Cerebellar nuclear complex (tissue), 1 donor: Measurements from ENCODE around the gene SKIC2.

Experiments
- DNase-seq, 2 experiments: peaks; one replicate each; lab custom pipeline; 2025; lab: John Stamatoyannopoulos, UW

The SKIC2 gene

DNA sequence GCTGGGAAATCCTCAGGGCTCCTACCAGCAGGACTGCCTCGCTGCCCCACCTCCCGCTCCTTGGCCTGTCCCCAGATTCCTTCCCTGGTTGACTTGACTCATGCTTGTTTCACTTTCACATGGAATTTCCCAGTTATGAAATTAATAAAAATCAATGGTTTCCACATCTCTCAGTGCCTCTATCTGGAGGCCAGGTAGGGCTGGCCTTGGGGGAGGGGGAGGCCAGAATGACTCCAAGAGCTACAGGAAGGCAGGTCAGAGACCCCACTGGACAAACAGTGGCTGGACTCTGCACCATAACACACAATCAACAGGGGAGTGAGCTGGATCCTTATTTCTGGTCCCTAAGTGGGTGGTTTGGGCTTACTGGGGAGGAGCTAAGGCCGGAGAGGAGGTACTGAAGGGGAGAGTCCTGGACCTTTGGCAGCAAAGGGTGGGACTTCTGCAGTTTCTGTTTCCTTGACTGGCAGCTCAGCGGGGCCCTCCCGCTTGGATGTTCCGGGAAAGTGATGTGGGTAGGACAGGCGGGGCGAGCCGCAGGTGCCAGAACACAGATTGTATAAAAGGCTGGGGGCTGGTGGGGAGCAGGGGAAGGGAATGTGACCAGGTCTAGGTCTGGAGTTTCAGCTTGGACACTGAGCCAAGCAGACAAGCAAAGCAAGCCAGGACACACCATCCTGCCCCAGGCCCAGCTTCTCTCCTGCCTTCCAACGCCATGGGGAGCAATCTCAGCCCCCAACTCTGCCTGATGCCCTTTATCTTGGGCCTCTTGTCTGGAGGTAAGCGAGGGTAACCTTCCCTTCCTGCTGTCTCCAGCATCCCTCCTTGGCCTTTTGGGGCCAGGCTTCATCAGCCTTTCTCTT is 13.2 kb upstream of the SKIC2 start, which contains the start of gene CFB:
TSS of gene CFB (plus strand) at position 589 of the 863 bp plus-strand sequence. CDS start at position 716, 127 bp downstream.
- no peak for DNase-seq

DNA sequence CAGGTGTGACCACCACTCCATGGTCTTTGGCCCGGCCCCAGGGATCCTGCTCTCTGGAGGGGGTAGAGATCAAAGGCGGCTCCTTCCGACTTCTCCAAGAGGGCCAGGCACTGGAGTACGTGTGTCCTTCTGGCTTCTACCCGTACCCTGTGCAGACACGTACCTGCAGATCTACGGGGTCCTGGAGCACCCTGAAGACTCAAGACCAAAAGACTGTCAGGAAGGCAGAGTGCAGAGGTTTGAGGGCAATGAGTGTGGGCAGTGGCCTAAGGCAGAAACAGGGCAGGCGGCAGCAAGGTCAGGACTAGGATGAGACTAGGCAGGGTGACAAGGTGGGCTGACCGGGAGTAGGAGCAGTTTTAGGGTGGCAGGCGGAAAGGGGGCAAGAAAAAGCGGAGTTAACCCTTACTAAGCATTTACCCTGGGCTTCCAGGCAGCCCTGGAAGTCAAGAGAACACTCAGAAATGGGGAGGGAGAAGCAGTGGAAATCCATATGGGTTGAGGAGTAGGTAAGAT is 12.5 kb upstream of the SKIC2 start:
- DNase-seq, result no peak

DNA sequence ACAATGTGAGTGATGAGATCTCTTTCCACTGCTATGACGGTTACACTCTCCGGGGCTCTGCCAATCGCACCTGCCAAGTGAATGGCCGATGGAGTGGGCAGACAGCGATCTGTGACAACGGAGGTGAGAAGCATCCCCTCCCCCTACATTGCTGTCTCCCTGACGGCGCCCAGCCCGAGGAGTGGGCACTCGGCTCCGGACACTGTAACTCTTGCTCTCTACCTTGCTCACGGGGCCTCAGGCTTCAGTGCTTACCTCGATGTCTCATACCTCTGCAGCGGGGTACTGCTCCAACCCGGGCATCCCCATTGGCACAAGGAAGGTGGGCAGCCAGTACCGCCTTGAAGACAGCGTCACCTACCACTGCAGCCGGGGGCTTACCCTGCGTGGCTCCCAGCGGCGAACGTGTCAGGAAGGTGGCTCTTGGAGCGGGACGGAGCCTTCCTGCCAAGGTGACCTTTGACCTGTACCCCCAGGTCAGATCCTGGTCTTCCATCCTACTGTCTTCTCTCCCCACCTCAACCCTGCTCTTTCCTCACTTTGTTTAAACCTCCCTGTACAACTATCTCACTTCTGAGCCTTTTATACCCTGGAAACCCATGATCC is 11.8 kb upstream of the SKIC2 start:
- no peak for DNase-seq

DNA sequence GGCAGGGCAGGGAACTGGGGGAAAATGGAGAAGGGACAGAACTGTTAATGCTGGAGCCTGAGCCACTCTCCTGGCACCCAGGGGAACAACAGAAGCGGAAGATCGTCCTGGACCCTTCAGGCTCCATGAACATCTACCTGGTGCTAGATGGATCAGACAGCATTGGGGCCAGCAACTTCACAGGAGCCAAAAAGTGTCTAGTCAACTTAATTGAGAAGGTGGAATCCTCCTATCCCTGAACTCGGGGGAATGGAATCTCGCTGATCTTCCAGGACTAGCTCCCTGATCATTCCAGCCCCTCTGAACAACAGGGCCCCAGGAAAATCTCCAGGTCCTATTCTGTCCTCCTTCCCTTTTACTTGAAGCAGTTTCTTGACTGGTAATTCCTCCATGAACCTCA is 11.1 kb upstream of the SKIC2 start:
- no peak for DNase-seq

DNA sequence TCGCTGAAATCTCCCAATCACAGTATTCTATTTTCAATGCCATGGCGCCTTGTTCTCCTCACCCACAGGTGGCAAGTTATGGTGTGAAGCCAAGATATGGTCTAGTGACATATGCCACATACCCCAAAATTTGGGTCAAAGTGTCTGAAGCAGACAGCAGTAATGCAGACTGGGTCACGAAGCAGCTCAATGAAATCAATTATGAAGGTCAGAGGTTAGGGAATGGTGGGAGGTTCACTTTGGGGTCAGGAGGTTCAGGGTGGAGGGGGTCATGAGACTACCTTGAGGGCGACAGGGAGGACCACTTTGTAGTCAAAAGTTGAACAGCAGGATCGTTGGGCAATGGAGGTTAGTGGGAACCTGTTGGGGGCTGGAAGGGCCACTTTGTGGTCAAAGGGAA is 10.7 kb upstream of the SKIC2 start:
- no peak for DNase-seq

DNA sequence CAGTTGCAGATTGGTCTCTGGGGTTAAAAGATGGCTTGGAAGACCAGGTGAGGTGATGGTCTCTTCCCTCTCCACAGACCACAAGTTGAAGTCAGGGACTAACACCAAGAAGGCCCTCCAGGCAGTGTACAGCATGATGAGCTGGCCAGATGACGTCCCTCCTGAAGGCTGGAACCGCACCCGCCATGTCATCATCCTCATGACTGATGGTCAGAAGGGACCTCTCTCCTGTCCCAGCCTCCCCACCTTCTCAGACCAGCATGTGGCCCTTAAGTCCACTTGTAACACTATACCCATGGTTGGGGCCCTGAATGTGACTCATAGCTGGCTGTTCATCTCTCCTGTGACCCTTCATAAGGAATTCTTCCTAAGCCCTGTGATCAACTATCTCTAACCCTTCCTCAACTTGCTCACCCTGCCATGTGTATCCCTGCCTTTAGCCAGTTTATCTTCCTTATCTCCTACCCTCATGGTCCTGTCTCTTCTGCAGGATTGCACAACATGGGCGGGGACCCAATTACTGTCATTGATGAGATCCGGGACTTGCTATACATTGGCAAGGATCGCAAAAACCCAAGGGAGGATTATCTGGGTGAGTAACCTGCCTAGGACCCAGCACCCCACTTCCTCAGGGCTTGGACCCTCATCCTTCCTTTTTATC is 10.1 kb upstream of the SKIC2 start:
- no peak for DNase-seq

DNA sequence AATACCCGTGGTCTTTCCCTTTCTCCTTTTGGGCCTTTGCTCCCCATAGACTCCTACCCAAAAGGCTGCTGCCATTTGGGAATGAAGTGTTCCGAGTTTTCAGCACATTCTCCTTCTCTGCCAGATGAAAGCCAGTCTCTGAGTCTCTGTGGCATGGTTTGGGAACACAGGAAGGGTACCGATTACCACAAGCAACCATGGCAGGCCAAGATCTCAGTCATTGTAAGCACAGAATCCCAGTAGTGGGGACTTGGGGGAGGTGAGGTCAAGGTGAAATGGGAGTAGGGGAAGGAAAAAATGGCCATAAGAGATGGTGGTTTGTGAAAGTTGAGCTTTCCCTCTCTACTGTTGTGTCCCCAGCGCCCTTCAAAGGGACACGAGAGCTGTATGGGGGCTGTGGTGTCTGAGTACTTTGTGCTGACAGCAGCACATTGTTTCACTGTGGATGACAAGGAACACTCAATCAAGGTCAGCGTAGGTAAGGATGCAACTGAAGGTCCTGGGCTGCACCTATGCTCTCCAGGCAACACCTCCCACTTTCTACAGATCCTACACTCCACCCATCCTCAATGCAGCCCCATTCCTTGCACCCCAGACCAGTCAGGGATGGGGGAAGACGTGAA is 8.9 kb upstream of the SKIC2 start:
- DNase-seq, result no peak

DNA sequence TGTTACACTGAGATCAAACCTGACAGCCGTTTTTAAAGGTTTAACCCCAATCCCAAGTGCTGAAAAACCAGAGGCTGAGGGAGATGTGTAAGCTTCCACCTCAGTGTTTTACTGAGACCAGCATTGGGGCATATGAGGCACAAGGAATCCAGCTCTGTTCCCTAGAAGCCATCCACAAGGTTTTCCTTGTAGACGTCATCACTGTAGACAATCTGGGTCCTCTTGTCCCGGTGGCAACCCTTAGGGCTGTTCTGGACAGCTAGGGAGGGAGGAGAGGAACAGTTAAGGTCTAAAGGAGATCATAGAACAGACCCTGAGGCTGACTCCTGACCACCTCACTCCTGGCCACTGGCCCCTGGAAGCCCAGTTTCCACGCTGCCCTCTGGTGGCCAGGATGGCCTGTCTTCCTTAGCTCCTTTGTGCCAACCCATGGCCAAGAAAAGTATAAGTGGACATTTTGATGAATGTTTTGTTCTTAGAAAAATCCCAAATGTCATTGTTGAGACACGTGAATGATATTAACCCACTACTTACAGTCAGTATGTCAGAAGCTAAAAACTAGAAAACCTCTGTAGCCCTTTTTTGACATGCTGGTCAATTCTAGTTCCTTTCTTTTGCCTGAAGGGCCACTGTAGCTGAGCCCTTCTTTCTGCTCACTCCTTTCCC is 6.7 kb upstream of the SKIC2 start:
- no peak for DNase-seq

DNA sequence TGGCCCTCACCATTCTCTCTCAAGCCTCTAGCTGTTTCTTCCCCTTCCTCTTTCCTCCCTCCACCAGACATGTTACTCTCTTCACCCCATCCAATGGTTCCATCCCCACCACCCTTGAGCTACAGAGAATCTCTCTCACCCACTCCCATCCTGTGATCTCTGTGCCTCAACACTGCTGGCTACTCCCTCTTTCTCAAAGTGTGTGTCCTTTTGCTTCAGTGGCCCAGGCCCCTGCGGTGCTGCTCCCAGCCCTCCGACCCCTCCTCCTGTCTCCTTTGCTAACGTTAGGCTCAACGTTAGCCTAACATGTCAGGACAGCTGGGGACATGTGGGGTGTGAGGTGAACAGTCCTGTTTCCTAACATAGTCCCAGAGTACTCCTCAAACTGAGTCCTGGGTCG is 6.1 kb upstream of the SKIC2 start:
- no peak for DNase-seq

DNA sequence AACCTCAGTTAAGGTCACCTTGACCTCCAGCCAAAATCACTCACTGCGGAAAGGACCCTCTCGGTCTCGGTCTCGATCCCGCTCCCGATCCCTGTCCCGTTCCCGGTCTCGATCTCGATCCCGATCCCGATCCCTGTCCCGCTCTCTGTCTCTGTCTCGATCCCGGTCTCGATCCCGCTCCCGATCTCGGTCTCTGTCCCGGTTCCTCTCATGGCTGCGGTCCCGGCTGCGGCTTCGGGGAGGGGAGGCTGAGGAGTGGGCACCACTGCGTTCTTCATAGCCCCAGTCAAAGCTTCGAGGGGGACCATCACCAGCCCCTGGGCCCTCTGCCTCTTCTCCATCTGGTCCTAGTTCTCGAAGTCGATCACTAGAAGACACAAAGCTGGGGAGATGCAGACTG is 4.5 kb upstream of the SKIC2 start:
- DNase-seq, result no peak

DNA sequence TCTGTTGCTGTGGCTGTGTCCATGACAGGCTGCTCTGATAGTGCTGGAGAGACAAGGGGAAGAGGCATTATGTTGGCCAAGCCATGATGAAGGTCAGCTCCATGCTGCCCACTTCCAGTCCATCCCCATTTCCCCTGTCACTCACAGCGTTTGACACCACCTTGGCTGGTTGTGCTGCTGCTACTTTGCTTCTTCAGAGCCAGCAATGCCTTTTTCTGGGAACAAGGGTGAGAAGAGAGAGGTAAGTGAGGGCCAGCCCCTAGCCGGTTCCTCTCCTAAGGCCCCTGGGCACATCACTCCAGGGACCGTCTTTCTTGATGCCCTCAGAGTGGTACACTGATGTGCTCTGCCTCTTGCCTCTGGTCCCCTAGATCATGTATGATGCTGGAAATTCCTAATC is 2.2 kb upstream of the SKIC2 start:
- no peak for DNase-seq

DNA sequence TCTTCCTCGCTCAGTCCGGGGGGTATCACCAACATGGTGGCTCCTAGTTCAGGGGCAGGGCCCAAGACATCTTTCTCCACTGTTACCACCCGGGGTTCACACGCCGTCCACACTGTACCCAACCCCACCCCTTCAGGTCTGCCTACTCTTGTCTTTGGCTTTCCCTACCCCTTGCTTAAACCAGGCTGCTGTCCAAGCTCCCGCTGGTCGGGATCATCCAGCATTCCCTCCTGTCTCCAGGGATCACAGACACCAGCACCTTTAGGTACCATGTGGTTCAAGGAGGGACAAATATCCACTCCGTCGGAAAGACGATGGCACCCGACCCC is 599 bp upstream of the SKIC2 start:
- DNase-seq, result no peak

DNA sequence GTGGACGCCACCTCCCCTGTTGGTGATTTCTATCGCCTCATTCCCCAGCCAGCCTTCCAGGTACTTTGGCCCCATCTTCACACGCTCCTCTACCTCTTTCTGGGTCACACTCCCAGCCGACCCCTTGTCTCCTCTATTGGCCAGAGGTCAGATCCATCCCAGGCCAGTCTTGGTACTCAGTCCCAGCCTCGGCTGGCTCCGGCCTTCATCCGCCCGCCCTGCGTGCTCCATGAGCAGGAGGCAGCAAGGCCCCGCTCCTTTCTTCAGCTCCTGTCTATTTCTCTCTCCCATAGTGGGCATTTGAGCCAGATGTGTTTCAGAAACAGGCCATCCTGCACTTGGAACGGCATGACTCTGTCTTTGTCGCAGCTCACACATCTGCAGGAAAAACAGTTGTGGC is 2.6 kb downstream of the SKIC2 start:
- DNase-seq, result no peak

DNA sequence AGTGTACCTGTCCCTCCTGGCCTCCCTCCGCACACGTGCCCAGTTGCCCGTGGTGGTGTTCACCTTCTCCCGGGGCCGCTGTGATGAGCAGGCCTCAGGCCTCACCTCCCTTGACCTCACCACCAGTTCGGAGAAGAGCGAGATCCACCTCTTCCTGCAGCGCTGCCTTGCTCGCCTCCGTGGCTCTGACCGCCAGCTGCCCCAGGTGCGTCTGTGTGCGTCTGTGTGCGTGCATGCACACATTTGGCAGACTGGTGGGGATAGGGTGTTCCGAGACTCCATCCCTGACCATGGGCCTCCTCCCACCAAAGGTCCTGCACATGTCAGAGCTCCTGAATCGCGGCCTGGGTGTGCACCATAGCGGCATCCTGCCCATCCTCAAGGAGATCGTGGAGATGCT is 4.9 kb downstream of the SKIC2 start:
- no peak for DNase-seq

DNA sequence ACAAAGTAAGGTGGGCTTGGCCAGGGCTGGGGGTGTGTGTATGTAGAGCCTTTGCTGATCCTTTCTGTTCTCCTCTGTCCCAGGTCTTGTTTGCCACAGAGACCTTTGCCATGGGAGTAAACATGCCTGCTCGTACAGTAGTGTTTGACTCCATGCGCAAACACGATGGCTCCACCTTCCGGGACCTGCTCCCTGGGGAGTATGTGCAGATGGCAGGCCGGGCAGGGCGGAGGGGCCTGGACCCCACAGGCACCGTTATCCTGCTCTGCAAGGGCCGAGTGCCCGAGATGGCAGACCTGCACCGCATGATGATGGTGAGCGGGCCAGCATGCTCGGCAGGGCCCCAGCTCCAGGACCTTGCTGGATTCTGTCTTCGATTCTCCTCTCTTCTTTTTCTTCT is 6.7 kb downstream of the SKIC2 start:
- no peak for DNase-seq

DNA sequence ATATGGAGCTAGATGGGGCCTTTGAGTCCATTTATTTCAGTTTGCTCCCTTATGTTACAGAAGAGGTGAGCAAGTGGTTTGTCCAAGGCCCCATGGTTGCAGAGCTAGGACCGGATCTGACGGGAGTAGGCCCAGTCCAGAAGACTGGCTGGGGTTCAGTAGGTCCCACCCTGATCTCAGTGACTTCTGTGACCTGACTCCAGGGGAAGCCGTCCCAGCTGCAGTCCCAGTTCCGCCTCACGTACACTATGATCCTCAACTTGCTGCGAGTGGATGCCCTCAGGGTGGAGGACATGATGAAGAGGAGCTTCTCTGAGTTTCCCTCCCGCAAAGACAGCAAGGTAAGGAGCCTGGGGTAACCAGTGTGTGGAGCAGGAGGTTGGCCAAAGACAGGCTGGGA is 7.5 kb downstream of the SKIC2 start:
- DNase-seq, result no peak

DNA sequence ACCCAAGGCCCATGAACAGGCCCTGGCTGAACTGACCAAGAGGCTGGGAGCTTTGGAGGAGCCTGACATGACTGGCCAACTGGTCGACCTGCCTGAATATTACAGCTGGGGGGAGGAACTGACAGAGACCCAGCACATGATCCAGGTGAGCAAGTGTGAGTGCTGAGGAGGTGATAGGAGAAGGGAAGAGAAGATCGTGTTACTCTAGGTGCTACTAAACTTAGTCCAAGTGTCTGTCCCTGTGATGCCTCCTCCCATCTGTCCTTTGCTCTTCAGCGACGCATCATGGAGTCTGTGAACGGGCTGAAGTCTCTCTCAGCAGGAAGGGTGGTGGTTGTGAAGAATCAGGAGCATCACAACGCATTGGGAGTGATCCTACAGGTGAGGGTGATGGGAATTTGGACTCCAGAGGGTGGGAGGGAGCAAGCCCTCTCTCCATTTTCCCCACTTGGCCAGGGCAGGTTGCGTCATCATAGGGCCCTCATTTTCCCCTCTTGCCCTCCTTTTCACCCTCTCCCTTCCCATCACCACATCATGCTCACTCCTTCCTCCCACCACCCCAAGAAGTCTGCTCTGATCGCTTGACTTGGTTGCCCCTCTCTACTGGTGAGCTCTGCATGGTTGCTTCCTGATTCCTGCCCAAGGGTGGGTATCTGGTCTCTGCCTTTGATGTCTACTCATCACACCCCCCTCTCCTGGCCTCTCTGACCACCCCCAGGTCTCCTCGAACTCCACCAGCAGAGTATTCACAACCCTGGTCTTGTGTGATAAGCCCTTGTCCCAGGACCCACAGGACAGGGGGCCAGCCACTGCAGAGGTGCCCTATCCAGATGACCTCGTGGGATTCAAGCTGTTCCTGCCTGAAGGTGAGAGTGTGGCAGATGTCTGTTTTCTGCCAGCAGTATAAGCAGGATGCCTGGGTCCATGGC is 8.3 kb downstream of the SKIC2 start:
- DNase-seq, result no peak

DNA sequence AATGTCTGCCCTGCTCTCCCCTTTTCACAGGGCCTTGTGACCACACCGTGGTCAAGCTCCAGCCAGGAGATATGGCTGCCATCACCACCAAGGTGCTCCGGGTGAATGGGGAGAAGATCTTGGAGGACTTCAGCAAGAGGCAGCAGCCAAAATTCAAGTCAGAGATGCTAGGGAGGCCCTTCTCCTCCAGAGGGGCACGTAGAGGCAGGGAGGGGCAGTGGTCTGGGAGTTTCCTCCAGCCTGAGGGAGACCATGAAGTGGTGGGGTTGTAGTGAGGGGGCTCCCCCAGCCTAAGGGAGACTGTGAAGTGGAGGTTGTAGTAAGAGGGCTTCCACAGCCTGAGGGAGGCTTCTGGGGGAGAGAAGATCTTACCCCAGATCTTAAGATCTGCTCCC is 8.9 kb downstream of the SKIC2 start:
- DNase-seq, result no peak

DNA sequence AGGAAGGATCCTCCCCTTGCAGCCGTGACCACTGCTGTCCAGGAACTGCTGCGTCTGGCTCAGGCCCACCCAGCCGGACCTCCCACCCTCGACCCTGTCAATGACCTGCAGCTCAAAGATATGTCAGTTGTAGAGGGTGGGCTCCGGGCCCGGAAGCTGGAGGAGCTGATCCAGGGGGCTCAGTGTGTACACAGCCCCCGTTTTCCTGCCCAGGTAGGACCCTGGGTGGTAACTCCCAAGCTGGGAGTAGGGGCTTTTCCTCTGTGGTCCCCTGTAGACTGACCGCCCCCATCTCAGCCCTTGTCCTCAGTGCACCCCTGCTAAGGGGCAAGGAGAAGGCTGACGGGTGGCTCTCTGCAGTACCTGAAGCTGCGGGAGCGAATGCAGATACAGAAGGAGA is 9.4 kb downstream of the SKIC2 start:
- no peak for DNase-seq

DNA sequence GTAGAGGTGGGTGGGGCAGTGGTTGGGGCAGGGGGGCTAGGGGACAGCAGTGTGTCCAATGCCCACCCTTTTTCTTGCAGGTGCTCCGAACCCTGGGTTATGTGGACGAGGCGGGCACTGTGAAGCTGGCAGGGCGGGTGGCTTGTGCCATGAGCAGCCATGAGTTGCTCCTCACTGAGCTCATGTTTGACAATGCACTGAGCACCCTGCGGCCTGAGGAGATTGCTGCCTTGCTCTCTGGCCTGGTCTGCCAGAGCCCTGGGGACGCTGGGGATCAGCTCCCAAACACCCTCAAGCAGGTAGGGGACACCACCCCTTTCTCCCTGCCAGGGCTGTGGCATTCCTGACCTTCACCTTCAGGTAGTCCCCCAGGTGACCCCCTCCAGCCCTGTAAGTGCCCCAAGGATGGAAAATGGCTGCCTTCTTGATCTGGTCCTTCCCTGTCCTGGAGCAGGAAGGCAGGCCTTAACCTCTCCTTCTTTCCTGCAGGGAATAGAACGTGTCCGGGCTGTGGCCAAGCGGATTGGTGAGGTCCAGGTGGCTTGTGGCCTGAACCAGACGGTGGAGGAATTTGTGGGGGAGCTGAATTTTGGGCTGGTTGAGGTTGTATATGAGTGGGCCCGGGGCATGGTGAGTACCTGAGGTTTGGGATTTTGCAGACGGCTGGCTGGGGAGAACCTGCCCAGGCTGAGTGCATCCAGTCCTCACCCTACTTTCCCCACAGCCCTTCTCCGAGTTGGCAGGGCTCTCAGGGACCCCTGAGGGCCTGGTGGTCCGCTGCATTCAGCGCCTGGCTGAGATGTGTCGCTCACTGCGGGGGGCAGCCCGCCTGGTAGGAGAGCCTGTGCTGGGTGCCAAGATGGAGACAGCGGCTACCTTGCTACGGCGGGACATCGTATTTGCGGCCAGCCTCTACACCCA is 10.1 kb downstream of the SKIC2 start:
- DNase-seq, result no peak
